ENCODE data around the gene PRKN. TPM values are rescaled to one million over a fixed set of nuclear protein-coding genes. Genes with fewer than 3 reads are reported as not detected.

PRKN gene
- total RNA-seq, 1 donor from 2014 or later: 7.0 TPM

- no peak for DNase-seq
- Mint-ChIP-seq H3K4me1 (ENCODE audit: low read depth, unreplicated experiment) (peaks cover 4% of the 10 kb centered on the region), H3K27me3 (ENCODE audit: unreplicated experiment) (peaks cover 3% of the 10 kb centered on the region), H3K4me3 (ENCODE audit: unreplicated experiment) (no peak overlapping the region), H3K27ac (ENCODE audit: unreplicated experiment) (no peak overlapping the region), H3K9me3 (ENCODE audit: unreplicated experiment) (peaks cover 4% of the 10 kb centered on the region), H3K36me3 (ENCODE audit: unreplicated experiment) (no peaks in the 10 kb centered on the region)
- no peak for TF ChIP-seq CTCF (IDR thresholded peaks at IDR 0.05; ENCODE audit: partially characterized antibody, unreplicated experiment)
Observed at GRCh38 chr6:161631676-161632194, 1095.8 kb downstream of the PRKN start.

GRCh38 chr6:161630674-161631073 lies 1096.9 kb downstream of the PRKN start:
- peaks cover 4% of the 10 kb centered on the region for H3K4me1 Mint-ChIP-seq (ENCODE audit: low read depth, unreplicated experiment)
- peaks cover 3% of the 10 kb centered on the region for H3K27me3 Mint-ChIP-seq (ENCODE audit: unreplicated experiment)
- DNase-seq: no peak

GRCh38 chr6:161626132-161626676 lies 1101.4 kb downstream of the PRKN start:
- no peaks in the 10 kb centered on the region for H3K4me1 Mint-ChIP-seq (ENCODE audit: low read depth, unreplicated experiment)
- H3K4me3 Mint-ChIP-seq (ENCODE audit: unreplicated experiment): no peak overlapping the region
- no peak for DNase-seq

More at GRCh38 chr6:161630674-161631073, 1096.9 kb downstream of the PRKN start:
- Mint-ChIP-seq H3K9me3 (ENCODE audit: unreplicated experiment) (peaks cover 4% of the 10 kb centered on the region), H3K36me3 (ENCODE audit: unreplicated experiment) (no peaks in the 10 kb centered on the region), H3K27ac (ENCODE audit: unreplicated experiment) (no peak overlapping the region), H3K4me3 (ENCODE audit: unreplicated experiment) (no peak overlapping the region)
- TF ChIP-seq CTCF (IDR thresholded peaks at IDR 0.05; ENCODE audit: partially characterized antibody, unreplicated experiment): no peak

GRCh38 chr6:161624111-161624510 lies 1103.5 kb downstream of the PRKN start:
- Mint-ChIP-seq H3K27me3 (ENCODE audit: unreplicated experiment) (peaks cover 6% of the 10 kb centered on the region), H3K9me3 (ENCODE audit: unreplicated experiment) (peaks cover 2% of the 10 kb centered on the region), H3K4me1 (ENCODE audit: low read depth, unreplicated experiment) (no peaks in the 10 kb centered on the region), H3K27ac (ENCODE audit: unreplicated experiment) (no peak overlapping the region), H3K4me3 (ENCODE audit: unreplicated experiment) (no peak overlapping the region), H3K36me3 (ENCODE audit: unreplicated experiment) (no peaks in the 10 kb centered on the region)
- TF ChIP-seq CTCF (IDR thresholded peaks at IDR 0.05; ENCODE audit: partially characterized antibody, unreplicated experiment): no peak
- no peak for DNase-seq

More at GRCh38 chr6:161626132-161626676, 1101.4 kb downstream of the PRKN start:
- H3K9me3 Mint-ChIP-seq (ENCODE audit: unreplicated experiment): peaks cover 4% of the 10 kb centered on the region
- H3K27ac Mint-ChIP-seq (ENCODE audit: unreplicated experiment): no peak overlapping the region
- no peaks in the 10 kb centered on the region for H3K36me3 Mint-ChIP-seq (ENCODE audit: unreplicated experiment)
- TF ChIP-seq CTCF (IDR thresholded peaks at IDR 0.05; ENCODE audit: partially characterized antibody, unreplicated experiment): no peak
- H3K27me3 Mint-ChIP-seq (ENCODE audit: unreplicated experiment): peaks cover 6% of the 10 kb centered on the region

GRCh38 chr6:161622779-161623178 lies 1104.8 kb downstream of the PRKN start:
- H3K27me3 Mint-ChIP-seq (ENCODE audit: unreplicated experiment): peaks cover 4% of the 10 kb centered on the region
- no peak for TF ChIP-seq CTCF (IDR thresholded peaks at IDR 0.05; ENCODE audit: partially characterized antibody, unreplicated experiment)
- no peak for DNase-seq
- peaks cover 2% of the 10 kb centered on the region for H3K9me3 Mint-ChIP-seq (ENCODE audit: unreplicated experiment)
- no peaks in the 10 kb centered on the region for H3K4me1 Mint-ChIP-seq (ENCODE audit: low read depth, unreplicated experiment)
- H3K4me3 Mint-ChIP-seq (ENCODE audit: unreplicated experiment): no peak overlapping the region
- no peak overlapping the region for H3K27ac Mint-ChIP-seq (ENCODE audit: unreplicated experiment)
- no peaks in the 10 kb centered on the region for H3K36me3 Mint-ChIP-seq (ENCODE audit: unreplicated experiment)
